ENCODE data around the gene DAPK1. TPM values are rescaled to one million over a fixed set of nuclear protein-coding genes. Genes with fewer than 3 reads are reported as not detected.

DAPK1 gene
- total and polyA plus RNA-seq, 2 donors (not counting 3 experiments of a cell fraction or from before 2014, with no cell fraction given) = 58.9 to 119 TPM

- Histone ChIP-seq H2AFZ (ENCODE audit: low read depth, low read length) (no peak overlapping the region), H3K9me3 (replicated peaks; ENCODE audit: control insufficient read depth, insufficient read depth, low read length) (no peaks in the 10 kb centered on the region), H3K27me3 (ENCODE audit: control insufficient read depth in 2 of 2, insufficient read depth in 2 of 2, low read length in 2 of 2) (no peaks in the 10 kb centered on the region), H3K4me3 (replicated peaks in 1 of 3; ENCODE audit: insufficient read depth in 1 of 3, low read depth in 1 of 3, low read length in 3 of 3) (peak overlapping the region in 1 of 3 experiments; percentile 20), H3K9ac (replicated peaks; ENCODE audit: extremely low read depth, insufficient read depth, low read length) (peak overlapping the region; percentile 68), H3K4me1 (ENCODE audit: control insufficient read depth, extremely low read depth, insufficient read depth, low read length) (peaks cover 29% of the 10 kb centered on the region), H3K4me2 (ENCODE audit: insufficient read depth, low read length) (peak overlapping the region; percentile 71), H3K79me2 (ENCODE audit: control insufficient read depth, insufficient read depth, low read length) (no peaks in the 10 kb centered on the region), H3K9me1 (replicated peaks; ENCODE audit: control insufficient read depth, extremely low read depth, insufficient read depth, low read length) (no peaks in the 10 kb centered on the region), H3K36me3 (ENCODE audit: control insufficient read depth in 2 of 2, extremely low read depth in 1 of 2, insufficient read depth in 2 of 2, low read length in 2 of 2) (peaks cover 0 to 7% of the 10 kb centered on the region in 2 experiments), H4K20me1 (replicated peaks; ENCODE audit: control insufficient read depth, extremely low read depth, insufficient read depth, low read length) (no peaks in the 10 kb centered on the region), H3K27ac (ENCODE audit: insufficient read depth, low read depth, low read length) (peak overlapping the region; percentile 93)
- intact Hi-C loops (cut with micrococcal nuclease) (loop anchor here (1.0 to 10.0 kb wide), 4 partner anchors 11 to 671 kb away; partner anchors contain the start of gene SPIN1), dilution Hi-C loops (cut with MboI; ENCODE audit: extremely low pct_ligation_motif_present, low sequenced_read_pairs) (no loop called here)
- DNase-seq (ENCODE audit: low read depth, low spot score) = no peak
- CTCF ChIA-PET = interaction anchor here (0.9 to 2.1 kb wide), 4 partner anchors 8 to 51 kb away, joined by 3 to 24 read pairs (median 9); partner anchors contain the start of gene CTSL
- FAIRE-seq = no peak
- POLR2A ChIA-PET = interaction anchor here (2.4 kb wide), 1 partner anchor 12 kb away, joined by 15 read pairs; the partner anchor contains the start of gene CTSL
- BruUV-seq (replicated peaks) = no TSS peak
- TF ChIP-seq, protein P1, sequence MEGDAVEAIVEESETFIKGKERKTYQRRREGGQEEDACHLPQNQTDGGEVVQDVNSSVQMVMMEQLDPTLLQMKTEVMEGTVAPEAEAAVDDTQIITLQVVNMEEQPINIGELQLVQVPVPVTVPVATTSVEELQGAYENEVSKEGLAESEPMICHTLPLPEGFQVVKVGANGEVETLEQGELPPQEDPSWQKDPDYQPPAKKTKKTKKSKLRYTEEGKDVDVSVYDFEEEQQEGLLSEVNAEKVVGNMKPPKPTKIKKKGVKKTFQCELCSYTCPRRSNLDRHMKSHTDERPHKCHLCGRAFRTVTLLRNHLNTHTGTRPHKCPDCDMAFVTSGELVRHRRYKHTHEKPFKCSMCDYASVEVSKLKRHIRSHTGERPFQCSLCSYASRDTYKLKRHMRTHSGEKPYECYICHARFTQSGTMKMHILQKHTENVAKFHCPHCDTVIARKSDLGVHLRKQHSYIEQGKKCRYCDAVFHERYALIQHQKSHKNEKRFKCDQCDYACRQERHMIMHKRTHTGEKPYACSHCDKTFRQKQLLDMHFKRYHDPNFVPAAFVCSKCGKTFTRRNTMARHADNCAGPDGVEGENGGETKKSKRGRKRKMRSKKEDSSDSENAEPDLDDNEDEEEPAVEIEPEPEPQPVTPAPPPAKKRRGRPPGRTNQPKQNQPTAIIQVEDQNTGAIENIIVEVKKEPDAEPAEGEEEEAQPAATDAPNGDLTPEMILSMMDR (IDR thresholded peaks at IDR 0.05; ENCODE audit: extremely low read depth in 1 of 2, insufficient read depth in 1 of 2, low read depth in 1 of 2, low read length in 2 of 2) = no peak
- no peak for TF ChIP-seq POLR2A (IDR thresholded peaks at IDR 0.05; ENCODE audit: low read depth, low read length)
- TF ChIP-seq, protein P2, sequence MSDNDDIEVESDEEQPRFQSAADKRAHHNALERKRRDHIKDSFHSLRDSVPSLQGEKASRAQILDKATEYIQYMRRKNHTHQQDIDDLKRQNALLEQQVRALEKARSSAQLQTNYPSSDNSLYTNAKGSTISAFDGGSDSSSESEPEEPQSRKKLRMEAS (IDR thresholded peaks at IDR 0.05; ENCODE audit: insufficient read depth, insufficient read length) = no peak
- no peak for TF ChIP-seq JUN (IDR thresholded peaks at IDR 0.05; ENCODE audit: borderline replicate concordance, insufficient read depth, insufficient read length, low read depth)
- no peak for TF ChIP-seq GATA2 (IDR thresholded peaks at IDR 0.05; ENCODE audit: insufficient read depth, insufficient read length, low read depth, low read length)
- no peak for TF ChIP-seq FOS (IDR thresholded peaks at IDR 0.05; ENCODE audit: borderline replicate concordance, insufficient read depth, low read length)
- no peak for TF ChIP-seq POLR2AphosphoS5 (IDR thresholded peaks at IDR 0.05; ENCODE audit: insufficient read depth, low read depth, low read length)
- no peak for TF ChIP-seq EZH2 (IDR thresholded peaks at IDR 0.05; ENCODE audit: borderline replicate concordance, low read depth, low read length, severe bottlenecking)
- TF ChIP-seq MYC (IDR thresholded peaks at IDR 0.05; ENCODE audit: low read depth, low read length) = no peak
Observed at GRCh38 chr9:87713988-87714330, 216.3 kb downstream of the DAPK1 start.
